ENCODE data around the gene MBP. TPM values are rescaled to one million over a fixed set of nuclear protein-coding genes. Genes with fewer than 3 reads are reported as not detected.

The MBP gene
- total and polyA plus RNA-seq, 10 donors: 11.1 to 96.0 (median 70.8) TPM

- Histone ChIP-seq H3K36me3 (peaks cover 0 to 63% (median 5%) of the 10 kb centered on the region in 6 donors), H3K27me3 (replicated peaks in 1 of 7) (peaks cover 0 to 10% (median 0%) of the 10 kb centered on the region in 7 donors), H3K9me3 (no peaks in the 10 kb centered on the region), H3K4me1 (peaks cover 8 to 97% (median 49%) of the 10 kb centered on the region in 6 donors), H3K27ac (peak overlapping the region in 3 of 8 donors; percentile 4 to 42 (median 36)), H3K4me3 (no peak overlapping the region)
- 85 to 91% (median 88%) methylated on average over 8 to 9 of the region's 9 CpGs for whole genome bisulfite sequencing, 5 donors
- intact Hi-C loops (cut with DNase I; ENCODE audit: low total_unique reads): no loop called here
- no peak for DNase-seq
- no peak for TF ChIP-seq CTCF (IDR thresholded peaks at IDR 0.05 in 8 of 11, conservative IDR thresholded peaks at IDR 0.05 in 3 of 11)
- TF ChIP-seq POLR2A (IDR thresholded peaks at IDR 0.05): no peak
- TF ChIP-seq POLR2AphosphoS5 (IDR thresholded peaks at IDR 0.05): no peak
These were observed 42.8 kb downstream of the MBP start for GRCh38 chr18:77089723-77090285.

- peak overlapping the region in 3 of 8 donors; percentile 4 to 42 (median 36) for H3K27ac ChIP-seq
- WGBS, 5 donors: 76 to 87% (median 80%) methylated on average over 13 to 14 of the region's 14 CpGs
- no peaks in the 10 kb centered on the region for H3K9me3 ChIP-seq
- peak; percentile 70 for DNase-seq
- H3K4me3 ChIP-seq: no peak overlapping the region
- H3K36me3 ChIP-seq: peaks cover 0 to 56% (median 5%) of the 10 kb centered on the region in 6 donors
- peak in 1 of 3 donors; percentile 58 for TF ChIP-seq POLR2AphosphoS5 (IDR thresholded peaks at IDR 0.05)
- no peak for TF ChIP-seq POLR2A (IDR thresholded peaks at IDR 0.05)
- peaks cover 8 to 97% (median 49%) of the 10 kb centered on the region in 6 donors for H3K4me1 ChIP-seq
- peaks cover 0 to 10% (median 0%) of the 10 kb centered on the region in 7 donors for H3K27me3 ChIP-seq (replicated peaks in 1 of 7)
- intact Hi-C loops (cut with DNase I; ENCODE audit: low total_unique reads): no loop called here
These were observed 43.4 kb downstream of the MBP start for GRCh38 chr18:77088963-77089722.

- intact Hi-C loops (cut with DNase I; ENCODE audit: low total_unique reads): no loop called here
- WGBS, 5 donors: 61 to 83% (median 74%) methylated on average over 43 to 55 of the region's 55 CpGs
- peak in 2 of 3 donors; percentile 61 to 66 for TF ChIP-seq POLR2AphosphoS5 (IDR thresholded peaks at IDR 0.05)
- no peak for TF ChIP-seq CTCF (IDR thresholded peaks at IDR 0.05 in 8 of 11, conservative IDR thresholded peaks at IDR 0.05 in 3 of 11)
- no peak for TF ChIP-seq POLR2A (IDR thresholded peaks at IDR 0.05)
- Histone ChIP-seq H3K36me3 (peaks cover 0 to 41% (median 5%) of the 10 kb centered on the region in 6 donors), H3K27me3 (replicated peaks in 1 of 7) (peaks cover 0 to 10% (median 0%) of the 10 kb centered on the region in 7 donors), H3K9me3 (no peaks in the 10 kb centered on the region), H3K4me3 (peak overlapping the region in 6 of 8 donors; percentile 16 to 50 (median 28)), H3K27ac (peak overlapping the region in 7 of 8 donors; percentile 29 to 77 (median 62)), H3K4me1 (peaks cover 10 to 98% (median 58%) of the 10 kb centered on the region in 6 donors)
- peak; percentile 78 for DNase-seq
These were observed 45.0 kb downstream of the MBP start for GRCh38 chr18:77087393-77088141.

- peak; percentile 72 for DNase-seq
- peaks cover 0 to 35% (median 5%) of the 10 kb centered on the region in 6 donors for H3K36me3 ChIP-seq
- H3K4me1 ChIP-seq: peaks cover 13 to 98% (median 62%) of the 10 kb centered on the region in 6 donors
- peak overlapping the region in 6 of 8 donors; percentile 16 to 50 (median 28) for H3K4me3 ChIP-seq
- peak overlapping the region in 7 of 8 donors; percentile 29 to 77 (median 63) for H3K27ac ChIP-seq
- peaks cover 0 to 10% (median 0%) of the 10 kb centered on the region in 7 donors for H3K27me3 ChIP-seq (replicated peaks in 1 of 7)
- WGBS, 5 donors: 47 to 73% (median 68%) methylated on average over 25 of the region's 25 CpGs
- TF ChIP-seq CTCF (IDR thresholded peaks at IDR 0.05 in 8 of 11, conservative IDR thresholded peaks at IDR 0.05 in 3 of 11) (no peak), POLR2A (IDR thresholded peaks at IDR 0.05) (no peak), POLR2AphosphoS5 (IDR thresholded peaks at IDR 0.05) (no peak)
- intact Hi-C loops (cut with DNase I; ENCODE audit: low total_unique reads): no loop called here
- no peaks in the 10 kb centered on the region for H3K9me3 ChIP-seq
These were observed 45.8 kb downstream of the MBP start for GRCh38 chr18:77086656-77087392.

Data from spleen (tissue), 11 donors.